UCSD-AML1 (cell line): Measurements from ENCODE around the gene ZNF273.
"Not testable (repeated sequence)": the region's sequence is repeated elsewhere in the genome, so short reads cannot be mapped to it uniquely, and the experiment has no call there.

Experiments used
- DNase-seq: peaks from one replicate; lab custom pipeline; 2025; ENCODE audit not compliant: unreplicated experiment; lab: John Stamatoyannopoulos, UW

The ZNF273 gene

DNA sequence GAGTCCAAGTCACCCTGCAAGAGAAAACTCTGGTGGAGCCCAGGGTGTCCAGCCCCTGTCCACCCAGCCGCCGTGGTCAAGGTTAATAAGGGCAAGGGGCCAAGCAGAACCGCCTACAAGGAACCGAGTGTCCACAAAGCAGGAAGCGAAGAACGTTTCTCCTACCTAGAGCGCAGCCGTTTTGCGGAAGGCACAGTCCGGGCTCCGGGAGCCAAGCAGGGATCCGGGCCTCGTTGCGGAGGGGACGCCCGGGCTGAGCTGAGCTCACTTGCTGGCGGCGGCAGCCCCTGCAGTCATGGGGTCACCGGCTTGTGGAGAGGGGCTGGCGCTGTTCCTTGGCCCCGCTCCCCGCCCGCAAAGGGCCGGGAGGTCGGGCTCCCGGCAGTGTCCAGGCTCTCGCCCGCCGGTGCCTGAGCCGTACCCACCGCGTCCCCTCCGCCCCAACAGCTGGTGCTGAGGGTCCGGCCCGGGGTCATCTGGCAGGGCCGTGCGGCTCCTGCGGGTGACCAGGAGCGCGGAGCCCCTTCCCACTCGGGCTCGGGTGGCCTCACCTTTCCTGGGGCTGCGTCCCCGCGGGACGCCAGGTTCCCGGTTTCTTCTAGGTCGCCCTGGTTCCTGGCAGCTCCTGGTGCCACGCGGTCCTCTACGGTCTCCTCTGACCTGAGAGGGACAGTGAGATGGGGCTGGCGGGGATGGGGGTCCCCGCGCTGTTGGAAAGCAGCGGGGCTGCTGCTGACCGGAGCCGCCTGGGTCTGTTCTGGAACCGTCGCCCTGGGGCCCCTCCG, 14.0 kb upstream of the ZNF273 start:
- DNase-seq, result no peak

DNA sequence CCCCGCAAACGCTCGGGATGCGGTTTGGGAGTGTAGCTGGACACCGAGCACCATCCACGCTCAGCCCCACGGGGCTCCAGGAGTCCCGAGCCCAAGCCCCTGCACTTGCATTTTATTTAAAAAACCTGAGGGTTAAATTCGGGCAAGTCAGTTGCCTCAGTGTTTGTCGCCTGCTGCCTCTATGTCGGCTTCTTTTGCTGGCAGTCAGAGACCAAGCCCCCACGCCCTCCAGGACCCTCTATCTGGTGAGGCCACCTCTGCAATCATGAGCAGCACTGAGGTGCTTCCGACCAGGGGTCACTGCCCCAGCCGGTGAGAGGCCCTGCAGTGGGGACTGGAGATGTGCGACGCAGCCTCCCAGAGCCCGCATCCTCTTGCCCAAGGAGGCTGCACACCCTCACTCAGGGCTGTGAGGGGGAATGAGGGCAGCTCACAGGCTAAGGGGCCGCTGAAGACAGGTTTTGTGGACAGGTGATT, 13.3 kb upstream of the ZNF273 start:
- DNase-seq, result no peak

DNA sequence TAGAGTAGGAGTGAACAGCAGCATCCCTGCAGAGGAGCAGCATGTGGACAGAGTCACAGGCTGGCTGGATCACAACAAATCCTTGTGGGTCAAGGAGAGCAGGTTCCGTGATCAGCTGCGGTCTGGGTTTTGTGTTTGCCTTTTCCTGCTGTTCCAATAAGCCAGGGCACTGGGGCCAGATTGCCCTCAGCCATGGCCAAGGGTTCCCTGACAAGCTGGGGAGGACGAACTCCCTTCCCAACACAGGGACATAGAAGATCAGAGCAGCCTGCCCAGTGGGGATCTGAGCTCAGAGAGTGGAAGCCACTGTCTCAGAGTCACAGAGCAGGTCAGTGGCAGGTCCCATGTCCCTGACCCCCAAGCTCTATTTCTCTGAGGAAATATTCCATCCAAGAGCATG, 12.8 kb upstream of the ZNF273 start:
- not testable (repeated sequence) for DNase-seq

DNA sequence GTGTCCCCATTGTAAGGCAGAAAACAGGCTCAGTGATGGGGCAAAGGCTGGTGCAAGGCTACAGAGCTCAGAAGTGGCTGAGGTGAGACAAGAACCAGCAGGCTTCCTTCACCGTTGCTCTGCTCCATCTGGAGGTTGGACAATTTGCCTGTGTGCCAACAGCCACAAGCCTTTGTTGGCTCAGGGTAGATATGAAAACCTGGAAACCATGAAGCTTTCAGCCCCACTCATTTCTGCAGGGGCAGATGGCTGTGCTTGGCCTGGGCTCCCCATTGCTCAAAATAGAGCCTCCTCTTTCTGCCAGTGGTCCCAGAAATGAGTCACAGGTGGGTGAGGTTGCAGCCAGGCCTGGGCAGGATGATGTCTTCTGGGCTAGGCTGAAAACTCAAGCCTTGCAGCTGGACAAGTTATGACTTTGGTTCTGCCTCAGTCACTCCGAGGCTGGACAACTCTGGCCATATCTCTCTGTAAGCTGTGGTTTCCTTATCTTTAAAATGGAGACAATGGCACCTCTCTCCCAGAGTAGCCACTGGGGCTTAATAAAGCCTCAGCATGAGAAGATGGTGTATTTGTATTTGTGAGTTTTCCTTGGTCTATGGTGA, 12.2 kb upstream of the ZNF273 start:
- no peak for DNase-seq

DNA sequence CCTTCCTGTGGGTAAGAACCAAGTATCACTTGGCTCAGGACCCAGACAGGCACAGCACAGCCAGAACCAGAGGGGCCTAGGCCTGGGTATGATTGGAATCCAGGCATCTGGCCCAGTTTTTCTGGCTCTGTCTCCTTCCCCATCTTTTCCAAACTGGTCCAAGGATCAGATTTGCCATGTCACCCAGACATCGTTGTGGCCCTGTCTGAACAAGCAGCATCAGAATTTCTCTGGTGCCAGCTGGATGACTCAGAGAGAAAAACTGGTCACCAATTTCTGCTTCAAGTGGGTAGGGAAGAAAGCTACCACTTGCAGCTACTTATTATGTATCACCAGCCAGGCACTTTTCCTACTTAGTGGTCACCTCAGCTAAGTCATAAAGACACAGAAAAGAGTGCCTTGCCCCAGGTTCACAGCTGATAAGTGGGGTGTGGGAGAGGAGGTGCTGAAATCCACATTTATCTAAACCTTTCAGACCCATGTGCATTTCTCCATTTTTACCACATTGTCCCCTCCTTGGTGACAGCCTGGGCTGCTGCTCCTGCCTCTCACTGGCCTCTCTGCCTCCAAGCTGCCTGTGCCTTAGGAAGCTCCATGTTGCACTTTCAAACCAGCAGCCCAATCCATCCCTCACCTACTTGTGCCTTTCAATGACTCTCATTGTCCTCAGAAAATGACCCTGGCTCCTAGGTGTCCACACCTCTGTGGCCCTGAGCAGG, 11.6 kb upstream of the ZNF273 start:
- not testable (repeated sequence) for DNase-seq

DNA sequence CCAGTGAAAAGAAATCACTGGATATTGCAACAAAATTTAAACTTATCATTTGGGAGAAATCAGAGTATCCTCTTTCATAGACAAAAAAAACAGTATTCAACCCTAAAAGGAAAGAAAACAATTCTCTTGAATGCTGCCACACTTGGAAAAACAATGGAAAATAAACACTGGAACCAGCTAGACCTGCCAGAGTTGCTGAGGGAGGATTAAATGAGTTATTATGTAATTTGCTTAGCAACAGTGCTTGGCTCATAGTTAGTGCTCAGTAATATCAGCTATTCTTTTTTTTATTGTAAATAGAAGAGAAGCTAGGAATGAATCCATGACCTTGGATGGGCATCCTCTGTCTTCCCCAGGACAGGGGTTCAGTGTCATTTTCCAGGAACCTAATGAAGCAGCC, 11.0 kb upstream of the ZNF273 start:
- DNase-seq, result no peak

DNA sequence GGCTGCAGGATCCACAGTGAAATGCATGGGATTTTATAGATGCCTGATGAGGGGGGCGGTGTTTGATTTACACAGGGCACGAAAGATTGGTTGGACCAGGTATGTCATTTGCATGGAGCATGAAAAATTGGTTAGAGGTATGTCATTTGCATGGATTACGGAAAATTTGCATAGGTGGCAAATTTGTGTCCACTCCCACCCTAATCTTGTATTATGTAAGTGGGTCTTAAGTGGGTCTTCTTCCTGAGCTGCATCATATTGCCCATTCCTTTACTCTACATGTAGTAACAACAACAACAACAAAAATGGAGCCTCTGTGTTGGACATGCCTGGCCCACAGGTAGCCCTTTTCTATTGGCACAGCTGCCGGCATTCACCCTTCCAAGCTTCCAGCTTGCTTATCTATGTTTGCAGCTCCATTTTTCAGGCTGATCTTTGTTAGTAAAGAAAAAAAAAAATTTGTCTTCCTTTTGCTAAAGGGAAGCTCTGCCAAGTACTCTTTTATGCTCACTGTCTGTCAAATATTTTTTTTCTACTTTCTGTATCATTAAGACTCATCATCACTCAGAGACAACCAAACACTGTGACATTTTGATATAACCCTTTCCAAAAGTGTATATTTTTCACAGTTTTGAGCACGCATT, 10.3 kb upstream of the ZNF273 start:
- no peak for DNase-seq

DNA sequence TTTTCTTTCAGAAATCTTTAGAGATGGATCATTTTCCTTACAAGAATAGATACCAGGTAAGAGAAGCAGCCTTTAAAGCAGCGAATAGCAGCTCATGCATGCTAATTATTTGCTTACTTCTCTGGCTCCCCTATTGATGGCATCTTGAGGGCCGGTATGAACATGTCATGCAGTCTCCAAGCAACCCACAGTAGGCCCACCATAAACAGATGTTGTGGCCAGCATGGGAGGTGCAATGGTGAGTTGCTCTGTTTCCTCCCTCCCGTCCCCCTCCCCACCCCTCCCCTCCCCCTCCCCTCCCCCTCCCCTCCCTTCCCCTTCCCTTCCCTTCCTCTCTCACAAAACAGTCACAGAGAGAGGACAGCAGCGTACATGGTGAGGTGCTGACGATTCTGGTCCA, 9.7 kb upstream of the ZNF273 start:
- DNase-seq, result no peak

DNA sequence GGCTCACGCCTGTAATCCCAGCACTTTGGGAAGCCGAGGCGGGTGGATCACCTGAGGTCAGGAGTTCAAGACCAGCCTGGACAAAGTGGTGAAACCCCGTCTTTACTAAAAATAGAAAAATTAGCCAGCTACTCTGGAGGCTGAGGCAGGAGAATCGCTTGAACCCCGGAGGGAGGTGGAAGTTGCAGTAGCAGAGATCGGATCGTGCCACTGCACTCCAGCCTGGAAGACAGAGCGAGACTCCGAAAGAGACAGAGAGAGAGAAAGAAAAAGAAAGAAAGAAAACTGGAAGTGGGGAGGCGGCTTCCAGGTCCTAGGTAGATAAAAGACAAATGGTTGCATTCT, 640 bp upstream of the ZNF273 start:
- not testable (repeated sequence) for DNase-seq

DNA sequence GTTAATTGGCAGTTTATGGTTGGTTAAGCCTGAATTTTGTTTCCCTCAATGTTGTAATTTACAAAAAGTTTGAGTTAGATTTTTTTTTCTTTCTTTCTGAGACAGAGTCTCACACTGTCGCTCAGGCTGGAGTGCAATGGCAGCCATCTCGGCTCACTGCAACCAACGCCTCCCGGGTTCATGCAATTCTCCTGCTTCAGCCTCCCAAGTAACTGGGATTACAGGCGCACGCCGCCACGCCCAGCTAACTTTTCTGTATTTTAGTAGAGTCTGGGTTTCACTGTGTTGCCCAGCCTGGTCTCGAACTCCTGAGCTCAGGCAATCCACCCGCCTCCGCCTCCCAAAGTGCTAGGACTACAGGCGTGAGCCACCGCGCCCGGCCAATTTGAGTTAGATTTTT, 935 bp downstream of the ZNF273 start:
- DNase-seq, result no peak

DNA sequence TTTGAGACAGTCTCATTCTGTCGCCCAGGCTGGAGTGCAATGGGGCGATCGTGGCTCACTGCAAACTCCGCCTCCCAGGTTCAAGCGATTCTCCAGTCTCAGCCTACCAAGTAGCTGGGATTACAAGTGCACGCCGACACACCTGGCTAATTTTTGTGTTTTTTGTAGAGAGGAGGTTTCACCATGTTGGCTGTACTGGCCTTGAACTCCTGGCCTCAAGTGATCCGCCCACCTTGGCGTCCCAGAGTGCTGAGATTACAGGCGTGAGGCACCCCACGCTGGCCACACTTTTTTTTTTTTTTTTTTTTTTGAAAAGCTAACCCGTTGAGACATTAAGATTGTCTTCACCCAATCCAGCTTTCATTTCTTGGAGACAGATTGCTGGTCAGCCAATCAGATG, 2.1 kb downstream of the ZNF273 start:
- no peak for DNase-seq

DNA sequence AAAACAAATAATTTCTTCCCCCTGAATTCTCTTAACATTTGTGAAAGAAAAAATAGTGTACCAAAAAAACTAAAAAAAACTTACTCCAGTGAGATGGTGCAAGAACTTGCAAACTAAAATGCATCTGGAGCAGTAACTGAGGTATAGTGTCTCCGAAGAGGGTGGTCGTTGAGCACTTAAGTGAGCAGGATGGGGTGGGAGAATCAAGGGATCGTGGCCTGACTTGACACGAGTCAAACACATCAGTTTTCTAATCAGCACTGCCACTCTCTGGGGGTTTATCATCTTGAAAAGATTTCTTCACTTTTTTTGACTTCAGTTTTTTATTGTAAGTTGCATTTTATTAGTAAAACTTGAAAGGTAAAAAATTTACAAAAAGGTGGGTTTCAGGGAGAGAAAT, 2.5 kb downstream of the ZNF273 start:
- no peak for DNase-seq

DNA sequence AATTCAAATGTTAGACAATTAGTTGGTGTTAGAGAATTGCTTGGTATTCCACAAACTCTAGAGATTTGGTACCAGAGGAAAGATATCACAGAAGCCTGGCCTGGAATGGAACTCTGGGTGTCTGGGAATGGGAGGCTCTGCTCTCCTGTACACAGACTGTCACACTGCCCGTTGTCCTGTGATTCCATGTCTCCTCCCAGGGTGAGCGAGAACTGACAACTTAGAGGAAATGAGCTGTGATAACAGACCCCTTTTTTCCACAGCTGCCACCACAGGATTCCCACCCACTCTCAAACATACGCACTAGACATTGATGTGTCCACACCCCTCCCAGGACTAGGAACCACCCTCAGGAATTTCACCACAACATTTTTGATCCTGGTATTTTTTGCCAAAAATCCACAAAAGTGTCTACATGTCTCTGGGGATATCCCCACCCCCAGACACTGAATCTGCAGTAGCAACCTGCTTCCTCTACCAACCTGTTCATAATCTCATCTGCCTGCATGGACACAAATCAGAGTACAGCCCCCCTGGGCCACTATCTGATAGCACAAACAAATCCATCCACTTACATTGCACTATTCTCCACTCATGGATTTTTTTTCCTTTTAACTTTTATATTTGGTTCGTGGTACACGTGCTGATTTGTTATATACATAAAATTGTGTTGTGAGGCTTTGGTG, 4.7 kb downstream of the ZNF273 start:
- no peak for DNase-seq

DNA sequence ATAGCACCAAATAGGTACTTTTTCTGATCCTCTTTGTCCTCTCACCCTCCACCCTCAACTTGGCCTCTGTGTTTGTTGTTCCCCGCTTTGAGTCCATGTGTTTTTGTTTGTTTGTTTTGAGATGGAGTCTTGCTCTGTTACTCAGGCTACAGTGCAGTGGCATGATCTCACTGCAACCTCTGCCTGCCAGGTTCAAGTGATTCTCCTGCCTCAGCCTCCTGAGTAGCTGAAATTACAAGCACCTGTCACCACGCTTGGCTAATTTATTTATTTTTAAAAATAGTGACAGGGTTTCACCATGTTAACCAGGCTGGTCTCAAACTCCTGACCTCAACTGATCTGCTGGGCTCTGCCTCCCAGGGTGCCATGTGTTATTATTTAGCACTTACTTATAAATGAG, 5.3 kb downstream of the ZNF273 start:
- DNase-seq, result no peak

DNA sequence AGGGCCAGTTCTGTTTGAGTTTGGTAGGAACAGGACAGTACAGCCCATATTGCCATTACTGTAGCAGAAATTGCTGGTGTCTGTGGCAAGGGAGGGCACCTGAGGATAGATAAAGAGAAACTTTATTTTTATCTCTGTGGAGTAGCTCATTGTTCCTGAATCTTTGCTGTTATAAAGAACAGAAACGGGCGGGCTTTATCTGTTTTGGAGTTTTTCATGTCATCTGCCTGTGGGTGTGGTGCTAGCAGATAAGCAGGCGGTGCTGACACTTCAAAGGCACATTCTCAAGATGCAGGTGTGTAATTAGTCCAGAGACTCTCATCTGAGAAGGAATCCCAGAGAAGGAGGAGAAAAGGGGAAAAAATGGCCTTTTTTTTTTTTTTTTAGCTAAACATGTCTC, 11.5 kb downstream of the ZNF273 start:
- DNase-seq, result no peak

DNA sequence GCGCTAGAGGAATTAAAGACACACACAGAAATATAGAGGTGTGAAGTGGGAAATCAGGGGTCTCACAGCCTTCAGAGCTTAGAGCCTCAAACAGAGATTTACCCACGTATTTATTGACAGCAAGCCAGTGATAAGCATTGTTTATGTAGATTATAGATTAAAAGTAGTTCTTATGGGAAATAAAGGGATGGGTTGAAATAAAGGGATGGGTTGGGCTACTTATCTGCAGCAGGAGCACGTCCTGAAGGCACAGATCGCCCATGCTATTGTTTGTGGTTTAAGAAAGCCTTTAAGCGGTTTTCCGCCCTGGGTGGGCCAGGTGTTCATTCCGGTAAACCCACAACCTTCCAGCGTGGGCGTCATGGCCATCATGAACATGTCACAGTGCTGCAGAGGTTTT, 12.2 kb downstream of the ZNF273 start:
- DNase-seq, result not testable (repeated sequence)

DNA sequence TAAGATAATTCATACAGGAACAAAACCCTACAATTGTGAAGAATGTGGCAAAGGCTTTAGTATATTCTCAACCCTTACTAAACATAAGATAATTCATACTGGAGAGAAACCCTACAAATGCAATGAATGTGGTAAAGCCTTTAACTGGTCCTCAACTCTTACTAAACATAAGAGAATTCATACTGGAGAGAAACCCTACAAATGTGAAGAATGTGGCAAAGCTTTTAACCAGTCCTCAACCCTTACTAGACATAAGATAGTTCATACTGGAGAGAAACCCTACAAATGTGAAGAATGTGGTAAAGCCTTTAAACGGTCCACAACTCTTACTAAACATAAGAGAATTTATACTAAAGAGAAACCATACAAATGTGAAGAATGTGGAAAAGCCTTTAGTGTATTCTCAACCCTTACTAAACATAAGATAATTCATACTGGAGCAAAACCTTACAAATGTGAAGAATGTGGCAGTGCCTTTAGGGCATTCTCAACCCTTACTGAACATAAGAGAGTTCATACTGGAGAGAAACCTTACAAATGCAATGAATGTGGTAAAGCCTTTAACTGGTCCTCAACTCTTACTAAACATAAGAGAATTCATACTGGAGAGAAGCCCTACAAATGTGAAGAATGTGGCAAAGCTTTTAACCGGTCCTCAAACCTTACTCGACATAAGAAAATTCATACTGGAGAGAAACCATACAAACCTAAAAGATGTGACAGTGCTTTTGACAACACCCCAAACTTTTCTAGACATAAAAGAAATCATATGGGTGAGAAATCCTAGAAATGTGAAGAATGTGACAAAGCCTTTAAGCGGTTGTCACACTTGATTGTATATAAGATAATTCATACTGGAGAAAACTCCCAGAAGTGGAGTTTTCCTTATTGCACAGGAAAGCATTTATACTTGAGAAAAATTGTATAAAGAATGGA, 25.4 kb downstream of the ZNF273 start:
- DNase-seq, result not testable (repeated sequence)

DNA sequence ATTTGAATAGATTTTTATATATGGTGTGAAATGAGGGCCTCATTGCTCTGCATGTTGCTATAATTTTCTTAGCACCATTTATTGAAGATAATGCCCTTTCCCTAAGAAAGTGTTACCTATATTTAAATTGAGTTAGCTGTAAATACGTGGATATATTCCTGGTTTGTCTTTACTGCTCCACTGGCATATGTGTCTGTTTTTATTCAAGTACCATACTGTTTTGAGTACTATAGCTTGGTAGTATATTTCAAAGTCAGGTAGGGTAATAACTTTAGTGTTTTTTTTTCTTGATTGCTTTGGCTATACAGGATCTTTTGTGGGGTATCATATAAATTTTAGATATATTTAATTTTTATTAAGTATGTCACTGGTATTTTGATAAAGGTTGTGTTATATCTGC, 31.4 kb downstream of the ZNF273 start:
- no peak for DNase-seq

DNA sequence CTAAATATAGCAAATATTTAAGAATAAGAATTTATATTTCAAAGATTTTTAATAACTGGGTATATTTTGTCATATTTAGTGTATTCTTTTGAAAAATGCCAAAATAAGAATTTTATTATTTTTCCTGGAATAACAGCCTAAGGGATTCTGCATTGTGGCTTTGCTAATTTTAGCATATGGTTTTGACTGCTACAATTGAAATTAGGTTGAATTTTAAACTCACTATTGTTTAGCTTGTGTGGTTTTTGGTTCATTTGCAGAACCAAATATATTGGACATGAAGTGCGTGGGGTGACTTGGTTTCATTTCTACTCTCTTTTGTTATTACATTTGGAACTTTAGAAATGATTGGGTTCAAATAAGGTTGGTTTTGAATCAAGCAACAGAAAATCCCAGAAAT, 35.5 kb downstream of the ZNF273 start:
- no peak for DNase-seq

DNA sequence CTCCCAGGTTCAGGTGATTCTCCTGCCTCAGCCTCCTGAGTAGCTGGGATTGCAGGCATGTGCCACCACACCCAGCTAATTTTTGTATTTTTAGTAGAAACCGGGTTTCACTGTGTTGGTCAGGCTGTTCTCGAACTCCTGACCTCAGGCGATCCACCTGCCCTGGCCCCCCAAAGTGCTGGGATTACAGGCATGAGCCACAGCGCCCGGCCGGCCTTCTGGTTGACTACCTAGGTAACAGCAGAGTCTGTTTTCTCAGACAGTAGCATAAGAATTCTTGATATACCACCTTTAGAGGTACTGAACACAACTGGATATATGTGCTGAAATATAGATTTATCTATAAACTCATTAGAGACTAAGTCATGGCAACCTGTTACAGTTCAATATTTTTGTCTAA, 36.9 kb downstream of the ZNF273 start:
- not testable (repeated sequence) for DNase-seq
